Non-pigmented ciliary epithelial cell (primary cell): ENCODE results near the gene MAF.

Experiments used
- DNase-seq: peaks from one replicate; pipeline ENCODE4 v3.0.0-alpha.2; 2010; ENCODE audit warnings: low read depth

The MAF gene

DNA sequence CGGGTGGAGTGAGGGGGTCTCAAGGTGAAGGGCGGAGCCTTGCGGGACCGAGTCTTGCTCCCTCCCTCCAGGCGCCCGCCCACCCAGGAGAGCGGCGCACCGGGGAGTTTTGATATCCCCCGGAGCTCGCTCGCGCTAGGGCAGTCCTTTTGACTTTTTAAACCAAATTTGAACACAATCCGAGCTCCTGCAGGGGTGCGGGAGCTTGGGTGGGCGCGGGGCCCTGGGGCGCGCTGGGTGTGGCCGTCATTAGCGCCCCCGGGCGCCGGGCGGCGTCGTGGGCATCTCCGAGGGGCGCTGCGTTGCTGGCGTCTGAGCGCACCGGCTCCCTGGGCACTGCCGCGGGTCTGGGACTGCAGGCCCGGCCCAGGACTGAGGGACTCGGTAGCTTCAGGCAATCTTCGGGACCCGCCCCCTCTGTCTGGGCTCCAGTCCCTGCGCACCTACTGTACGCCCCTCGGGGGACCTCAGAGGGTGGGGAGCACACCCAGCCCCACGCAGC is 10.9 kb downstream of the MAF start:
- DNase-seq = no peak

DNA sequence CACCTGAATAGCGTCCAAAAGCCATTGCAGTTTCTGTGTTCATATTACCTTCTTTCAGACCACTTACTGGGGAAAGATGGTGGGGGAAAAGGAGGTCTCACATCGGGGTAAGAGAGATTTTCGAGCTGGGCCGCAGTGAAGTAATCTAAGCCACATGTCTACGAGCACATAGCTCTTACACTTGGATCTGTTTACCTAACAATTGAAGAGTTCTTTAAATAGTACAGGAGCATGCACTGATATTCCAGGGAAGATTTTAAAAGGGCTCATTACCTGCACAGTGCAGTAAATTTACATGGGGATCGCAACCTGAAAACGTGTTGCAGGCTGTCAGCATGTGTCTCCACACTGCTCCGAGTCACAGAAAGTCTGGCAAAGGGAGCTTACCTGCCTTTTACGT is 12.6 kb downstream of the MAF start:
- DNase-seq = no peak

- DNase-seq = no peak
Observed at GRCh38 chr16:79587296-79587695, 13.2 kb downstream of the MAF start.

GRCh38 chr16:79582789-79583188 is 17.7 kb downstream of the MAF start:
- no peak for DNase-seq

GRCh38 chr16:79580453-79581191 is 19.9 kb downstream of the MAF start:
- DNase-seq = no peak

GRCh38 chr16:79576602-79577001 is 23.9 kb downstream of the MAF start:
- DNase-seq = no peak

GRCh38 chr16:79573884-79574283 is 26.7 kb downstream of the MAF start:
- DNase-seq = no peak

DNA sequence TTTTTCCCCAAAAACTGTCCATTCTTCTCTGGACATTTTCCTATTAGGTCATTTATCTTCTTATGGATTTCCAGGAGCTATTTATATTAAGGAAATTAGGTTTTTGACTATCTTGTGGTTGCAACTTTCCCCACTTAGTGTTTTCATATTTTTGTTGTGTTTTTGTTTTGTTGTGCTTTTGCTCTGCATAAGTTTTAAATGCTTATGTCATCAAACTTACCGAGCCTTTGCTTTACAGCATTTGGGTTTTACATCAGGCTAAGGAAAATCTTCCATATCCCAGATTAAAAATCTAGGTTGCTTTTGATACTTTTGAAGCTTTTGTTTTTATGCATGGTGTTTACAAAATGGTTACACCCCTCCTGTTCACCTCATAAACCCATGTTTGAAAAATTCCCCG is 27.5 kb downstream of the MAF start:
- no peak for DNase-seq

DNA sequence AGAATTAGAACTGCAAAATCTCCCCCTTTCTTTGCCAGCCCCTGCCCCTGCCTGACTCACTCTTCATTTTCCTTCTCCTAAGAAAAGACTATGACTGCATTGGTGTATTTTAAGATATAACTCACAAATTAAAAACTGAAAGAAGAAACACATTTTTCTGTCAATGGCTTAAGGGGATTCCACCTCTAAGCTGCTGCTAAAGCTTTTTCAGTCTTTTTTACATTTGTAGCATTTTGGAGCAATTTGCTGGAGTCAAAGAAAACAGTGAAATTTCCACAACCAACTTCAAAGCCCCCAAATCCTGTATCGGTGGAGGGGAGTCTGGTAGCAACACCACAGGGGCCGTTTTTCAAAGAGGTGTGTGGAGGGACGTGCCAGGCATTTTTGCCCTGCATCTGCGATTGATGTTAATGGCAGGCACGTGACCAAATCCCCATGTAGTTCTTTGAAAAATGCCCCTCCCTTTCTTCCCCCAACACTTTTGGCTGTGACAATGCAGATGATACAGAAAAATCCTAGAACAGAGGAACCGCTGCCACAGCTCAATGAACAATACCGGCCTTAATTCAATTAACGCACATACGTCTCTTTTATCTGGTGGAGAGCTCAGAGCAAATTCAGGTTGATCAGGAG is 28.5 kb downstream of the MAF start:
- DNase-seq = no peak

- no peak for DNase-seq
Observed at GRCh38 chr16:79571065-79571902, 29.3 kb downstream of the MAF start.

GRCh38 chr16:79564671-79565107 is 35.8 kb downstream of the MAF start:
- no peak for DNase-seq

DNA sequence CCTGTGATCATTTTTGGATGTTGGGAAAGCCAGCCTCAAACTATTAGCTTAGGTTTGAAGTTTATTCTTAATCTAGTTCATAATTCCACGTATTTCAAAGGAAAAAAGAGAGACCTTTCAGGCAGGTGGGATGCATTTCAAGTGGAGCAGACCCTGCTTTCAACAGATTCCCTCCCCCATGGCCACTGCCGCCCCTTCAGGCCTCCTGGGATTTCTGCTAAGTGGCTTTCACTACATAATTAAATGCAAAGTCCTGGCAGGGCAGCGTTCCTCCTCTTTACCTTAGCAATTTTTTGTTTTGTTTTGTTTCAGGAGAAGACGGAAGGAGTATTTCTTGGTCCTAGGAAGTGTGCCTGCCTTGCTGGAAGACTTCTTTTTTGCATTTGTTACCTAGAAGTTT is 36.6 kb downstream of the MAF start:
- no peak for DNase-seq

- no peak for DNase-seq
Observed at GRCh38 chr16:79562166-79562823, 38.2 kb downstream of the MAF start.

GRCh38 chr16:79561729-79562128 is 38.8 kb downstream of the MAF start:
- DNase-seq = no peak

- no peak for DNase-seq
Observed at GRCh38 chr16:79560923-79561322, 39.6 kb downstream of the MAF start.

GRCh38 chr16:79560318-79560717 is 40.2 kb downstream of the MAF start:
- DNase-seq = no peak

DNA sequence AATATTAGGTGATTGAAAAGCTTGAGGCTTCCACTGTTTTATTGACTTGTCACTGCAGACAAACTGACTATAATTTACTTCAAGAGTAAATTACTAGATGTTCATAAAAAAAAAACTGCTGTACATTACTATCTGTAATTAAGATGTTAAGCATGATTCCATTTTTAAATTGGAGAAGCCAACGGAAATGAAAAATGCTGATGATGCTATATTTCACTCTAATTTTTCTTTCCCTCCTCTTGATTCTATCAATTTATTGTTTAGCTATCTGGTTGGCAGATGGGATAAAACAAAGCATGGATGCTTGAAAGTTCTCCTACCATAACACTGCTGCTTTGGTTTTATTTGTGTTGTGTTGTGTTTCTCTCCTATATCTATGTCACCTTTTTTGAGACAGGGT is 41.0 kb downstream of the MAF start:
- no peak for DNase-seq

DNA sequence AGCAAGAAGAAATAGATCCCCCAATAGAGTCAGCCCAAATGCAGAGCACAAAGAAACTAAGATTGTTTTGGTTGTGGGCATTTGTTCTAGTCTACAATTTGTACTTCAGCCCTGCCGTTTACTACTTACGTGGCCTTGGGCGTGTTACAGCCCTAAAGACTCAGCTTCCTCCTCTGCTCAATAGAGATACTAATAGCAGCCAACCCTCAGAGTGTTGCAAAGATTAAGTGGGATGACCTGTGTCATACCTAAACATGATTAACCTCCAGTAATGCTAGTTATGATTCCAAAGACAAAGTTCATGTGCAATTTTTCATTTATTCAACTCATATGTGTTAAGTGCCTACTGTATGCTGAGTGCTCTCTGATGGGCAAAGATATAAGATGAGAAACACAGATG is 43.1 kb downstream of the MAF start:
- DNase-seq = no peak

DNA sequence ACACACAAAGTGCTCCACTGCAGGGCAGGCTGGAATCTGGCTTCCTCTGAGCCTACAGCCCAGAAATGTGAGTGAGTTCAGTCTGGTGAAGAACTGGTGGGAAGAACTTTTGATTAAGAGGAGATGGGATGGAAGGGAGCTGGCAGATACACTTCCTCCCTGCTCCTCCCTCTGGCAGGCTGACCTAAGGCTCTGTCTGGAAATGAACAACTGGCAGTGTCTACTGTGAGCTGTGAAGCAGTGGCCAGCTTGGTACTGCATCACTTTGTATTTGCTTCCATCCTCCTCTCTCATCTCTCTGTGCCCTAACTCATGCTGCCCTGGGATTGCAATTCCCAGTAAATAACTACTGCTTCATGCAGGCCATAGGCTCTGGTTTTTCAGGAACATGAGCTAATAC is 45.6 kb downstream of the MAF start:
- no peak for DNase-seq

DNA sequence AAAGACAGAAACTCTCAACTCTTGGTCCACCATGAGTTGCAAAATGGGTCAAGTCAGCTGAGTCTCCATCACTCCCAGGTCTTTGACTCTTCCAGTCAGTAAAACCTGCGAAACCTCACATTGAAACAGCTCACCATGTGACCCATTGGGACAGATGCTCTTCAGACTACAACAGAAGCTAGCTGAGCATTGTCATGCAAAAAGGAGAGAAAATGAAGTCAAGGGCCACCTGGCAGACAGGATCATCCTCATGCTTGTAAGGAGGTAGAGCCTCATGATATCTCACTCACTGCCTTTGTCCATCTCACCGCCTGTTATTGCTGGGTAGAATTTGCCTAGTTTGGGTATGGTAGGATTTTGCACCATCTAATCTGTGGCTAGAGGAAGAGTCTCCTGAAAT is 50.2 kb downstream of the MAF start:
- no peak for DNase-seq

GRCh38 chr16:79547085-79547484 is 53.5 kb downstream of the MAF start:
- no peak for DNase-seq
